GM12872 (cell line): ENCODE measurements around the gene HSPA12A.

ENCODE experiments used
- CTCF ChIP-seq: IDR thresholded peaks from 3 replicates; pipeline ENCODE4 v1.5.1; 2011; ENCODE audit warnings: low read depth, mild to moderate bottlenecking, low read length, moderate library complexity; ENCODE audit not compliant: insufficient read depth

Gene HSPA12A

DNA sequence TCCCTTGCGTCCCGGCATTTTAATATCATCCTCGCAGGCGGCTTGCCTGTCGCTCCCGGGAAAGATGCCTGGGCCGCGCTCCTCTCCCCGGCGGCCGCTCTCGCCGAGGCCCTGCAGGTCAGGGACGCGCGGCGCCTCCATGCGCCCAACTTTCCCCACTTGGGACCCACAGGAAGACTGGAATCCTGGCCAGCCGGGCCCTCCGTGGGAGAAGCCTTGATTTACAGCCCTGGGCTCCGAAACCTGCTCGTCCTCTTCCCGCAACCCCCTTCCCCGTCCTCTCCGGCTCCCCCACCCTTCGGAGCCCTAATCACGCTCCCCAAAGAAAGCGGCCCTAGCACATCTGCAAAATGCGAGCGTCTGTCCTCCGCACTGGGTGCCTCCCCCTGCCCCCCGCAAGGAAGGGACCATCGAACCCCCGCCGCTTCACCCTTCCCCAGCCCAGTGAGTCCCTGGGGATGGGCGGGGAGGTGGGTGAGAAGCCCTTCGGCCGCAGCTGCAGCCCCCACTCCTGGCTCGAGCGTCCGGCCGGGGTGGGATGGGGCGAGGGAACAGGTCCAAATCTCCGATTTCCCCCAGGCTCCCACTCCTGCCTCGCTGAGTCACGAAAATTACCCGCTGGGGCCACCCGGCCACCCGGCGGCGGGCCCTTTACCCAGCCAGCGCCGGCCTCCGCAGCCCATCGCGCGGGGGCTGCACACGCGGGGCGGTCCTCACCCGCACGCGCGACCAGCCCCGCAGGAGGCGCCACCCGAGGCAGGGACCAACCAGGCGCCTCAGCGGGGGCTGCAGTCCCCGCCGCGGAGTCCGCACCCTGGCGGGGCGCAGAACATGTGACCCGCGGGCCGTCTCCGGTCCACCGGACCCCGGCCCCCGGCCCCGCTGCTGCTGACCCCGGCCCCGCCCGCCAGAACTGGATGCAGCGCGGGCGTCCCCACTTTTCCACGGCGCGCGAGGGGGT, 695 bp downstream of the HSPA12A start:
- no peak for TF ChIP-seq CTCF

DNA sequence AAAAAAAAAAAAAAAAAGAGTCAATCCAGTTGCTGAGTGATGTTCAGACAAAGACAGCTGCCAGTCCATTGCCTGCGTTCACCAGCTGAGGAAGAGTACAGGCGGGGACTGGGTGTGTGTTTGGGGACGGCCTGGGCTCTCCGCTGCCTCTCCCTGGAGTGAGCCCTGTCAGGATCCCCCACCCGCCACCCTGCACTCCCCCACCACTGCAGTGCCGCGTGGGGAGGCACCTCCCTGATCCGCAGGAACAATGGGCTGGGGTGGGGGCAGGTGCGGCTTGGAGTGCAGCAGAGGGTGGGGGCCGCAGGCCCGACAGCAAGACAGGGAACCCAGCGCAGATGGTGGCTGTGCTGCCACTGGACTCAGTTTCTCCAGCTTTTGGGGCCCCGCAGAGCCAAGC, 1.4 kb downstream of the HSPA12A start:
- TF ChIP-seq CTCF = no peak

DNA sequence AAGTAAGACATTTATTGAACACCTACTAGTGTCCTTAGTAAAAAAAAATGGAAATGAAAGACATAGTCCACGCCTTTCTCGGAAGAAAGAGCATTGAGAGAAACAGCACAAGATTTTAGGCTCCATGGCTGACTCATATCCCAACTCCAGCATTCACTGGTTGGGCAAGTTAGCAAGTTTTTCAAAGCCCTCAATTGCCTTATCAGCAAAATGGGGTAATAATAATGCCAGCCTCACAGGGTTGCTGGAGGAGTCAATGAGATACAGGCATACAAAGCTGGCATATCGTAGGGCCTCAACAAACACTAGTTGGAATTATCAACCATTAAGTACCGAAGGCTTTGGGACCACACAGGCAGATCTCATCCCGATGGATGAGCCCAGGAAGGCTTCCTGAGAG, 4.0 kb downstream of the HSPA12A start:
- no peak for TF ChIP-seq CTCF

DNA sequence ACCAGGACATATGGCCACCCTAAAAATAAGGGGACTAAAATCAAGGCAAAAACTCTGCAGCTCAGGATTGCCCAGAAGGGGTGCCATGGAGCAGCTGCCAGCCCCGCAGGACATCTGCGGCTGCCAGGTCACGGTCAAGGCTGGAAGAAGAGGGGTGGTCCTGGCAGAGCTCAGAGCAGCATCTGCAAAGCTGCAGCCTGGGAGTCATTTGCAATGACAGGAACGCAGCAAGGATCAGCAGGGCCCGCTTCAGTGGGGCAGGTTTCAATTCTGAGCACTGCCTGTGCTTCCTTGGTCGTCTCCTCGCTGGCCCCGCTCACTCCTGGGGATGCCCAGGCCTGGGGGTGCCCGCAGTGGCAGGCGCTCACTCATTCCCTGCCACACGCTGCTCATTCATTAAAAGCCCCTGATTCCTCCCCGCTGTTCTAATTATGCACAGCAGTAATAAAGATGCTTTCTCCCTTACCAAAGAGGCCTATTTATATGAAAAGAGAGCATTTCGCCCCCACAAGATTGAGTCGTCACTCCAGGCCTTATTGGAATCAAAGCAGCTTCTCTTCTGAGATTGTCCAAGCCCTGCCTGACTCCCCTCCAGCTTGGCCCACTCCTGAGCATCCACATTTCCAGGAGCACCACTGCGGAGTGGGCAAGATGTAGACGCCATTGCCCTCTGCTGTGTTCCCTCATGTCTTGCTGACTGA, 4.6 kb downstream of the HSPA12A start:
- peak; percentile 32; the same call in 2 of the 3 replicates for TF ChIP-seq CTCF

DNA sequence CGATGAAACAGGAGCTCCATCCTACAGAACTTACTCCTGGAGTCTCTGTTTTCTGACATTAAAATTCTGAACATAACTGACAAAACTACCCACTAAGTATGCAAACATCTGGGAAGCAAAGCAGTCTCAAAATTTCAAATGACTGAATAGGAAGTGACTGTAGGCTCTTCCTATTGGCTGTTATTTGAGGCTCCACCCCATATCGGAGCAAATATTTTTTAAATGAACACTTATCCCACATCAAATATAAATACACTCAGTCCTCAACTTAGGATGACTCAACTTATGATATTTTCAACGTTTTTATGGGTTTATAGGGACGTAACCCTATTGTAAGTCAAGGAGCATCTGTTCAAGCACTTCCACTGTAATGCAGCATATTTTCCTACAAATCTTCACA, 8.8 kb downstream of the HSPA12A start:
- TF ChIP-seq CTCF = no peak

GRCh38 chr10:116732573-116732972, 9.8 kb downstream of the HSPA12A start:
- TF ChIP-seq CTCF = no peak

- no peak for TF ChIP-seq CTCF
Measured at GRCh38 chr10:116730464-116731260, 11.7 kb downstream of the HSPA12A start.
